Omental fat pad (tissue), 4 donors: ENCODE data around the gene ECI1. TPM values are rescaled to one million over a fixed set of nuclear protein-coding genes. Genes with fewer than 3 reads are reported as not detected.
"Not testable (repeated sequence)": the region's sequence is repeated elsewhere in the genome, so short reads cannot be mapped to it uniquely, and the experiment has no call there.

ENCODE experiments used
- ATAC-seq: fragments of 150-250 bp; one replicate; pipeline ENCODE4 v1.9.1; 2016; ENCODE audit warnings: mild to moderate bottlenecking, moderate library complexity; ENCODE audit not compliant: low FRiP score
- DNase-seq: peaks from one replicate; pipeline ENCODE4 v3.0.0-alpha.2; 2019; ENCODE audit warnings: low spot score
- total RNA-seq, 4 donors: library from RNA; depleted of rRNA; stranded (reverse); fragments of >200 nt; gene quantifications; one replicate each; pipeline ENCODE4 v1.1.0, GENCODE V29; 2016
- TF ChIP-seq, protein P1 (sequence below), 3 donors: fragments of 450-650 bp; IDR thresholded peaks; one replicate each; pipeline ENCODE4 v1.5.1; 2016 to 2017; ENCODE audit warnings: antibody characterized with exemption in 3 of 3, mild to moderate bottlenecking in 3 of 3, moderate library complexity in 2 of 3

The ECI1 gene
- total RNA-seq, 4 donors from 2014 or later = 26.2 to 66.5 (median 38.4) TPM

- DNase-seq = no peak
- TF ChIP-seq, protein P1, sequence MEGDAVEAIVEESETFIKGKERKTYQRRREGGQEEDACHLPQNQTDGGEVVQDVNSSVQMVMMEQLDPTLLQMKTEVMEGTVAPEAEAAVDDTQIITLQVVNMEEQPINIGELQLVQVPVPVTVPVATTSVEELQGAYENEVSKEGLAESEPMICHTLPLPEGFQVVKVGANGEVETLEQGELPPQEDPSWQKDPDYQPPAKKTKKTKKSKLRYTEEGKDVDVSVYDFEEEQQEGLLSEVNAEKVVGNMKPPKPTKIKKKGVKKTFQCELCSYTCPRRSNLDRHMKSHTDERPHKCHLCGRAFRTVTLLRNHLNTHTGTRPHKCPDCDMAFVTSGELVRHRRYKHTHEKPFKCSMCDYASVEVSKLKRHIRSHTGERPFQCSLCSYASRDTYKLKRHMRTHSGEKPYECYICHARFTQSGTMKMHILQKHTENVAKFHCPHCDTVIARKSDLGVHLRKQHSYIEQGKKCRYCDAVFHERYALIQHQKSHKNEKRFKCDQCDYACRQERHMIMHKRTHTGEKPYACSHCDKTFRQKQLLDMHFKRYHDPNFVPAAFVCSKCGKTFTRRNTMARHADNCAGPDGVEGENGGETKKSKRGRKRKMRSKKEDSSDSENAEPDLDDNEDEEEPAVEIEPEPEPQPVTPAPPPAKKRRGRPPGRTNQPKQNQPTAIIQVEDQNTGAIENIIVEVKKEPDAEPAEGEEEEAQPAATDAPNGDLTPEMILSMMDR (IDR thresholded peaks at IDR 0.05) = no peak
- no peak for ATAC-seq
Measured at GRCh38 chr16:2260250-2260649, 8.9 kb upstream of the ECI1 start.

DNA sequence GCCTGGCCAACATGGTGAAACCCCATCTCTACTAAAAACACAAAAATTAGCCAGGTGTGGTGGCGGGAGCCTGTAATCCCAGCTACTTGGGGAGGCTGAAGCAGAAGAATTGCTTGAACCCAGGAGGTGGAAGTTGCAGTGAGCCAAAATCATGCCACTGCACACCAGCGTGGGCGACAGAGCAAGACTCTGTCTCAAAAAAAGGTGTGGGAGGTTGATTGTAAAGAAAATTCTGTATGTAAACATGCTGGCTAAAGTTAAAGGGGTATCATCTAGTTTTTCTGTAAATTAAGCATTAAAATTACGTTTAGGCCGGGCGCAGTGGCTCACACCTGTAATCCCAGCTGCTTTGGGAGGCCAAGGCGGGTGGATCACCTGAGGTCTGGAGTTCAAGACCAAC is 7.1 kb upstream of the ECI1 start:
- not testable (repeated sequence) for DNase-seq

DNA sequence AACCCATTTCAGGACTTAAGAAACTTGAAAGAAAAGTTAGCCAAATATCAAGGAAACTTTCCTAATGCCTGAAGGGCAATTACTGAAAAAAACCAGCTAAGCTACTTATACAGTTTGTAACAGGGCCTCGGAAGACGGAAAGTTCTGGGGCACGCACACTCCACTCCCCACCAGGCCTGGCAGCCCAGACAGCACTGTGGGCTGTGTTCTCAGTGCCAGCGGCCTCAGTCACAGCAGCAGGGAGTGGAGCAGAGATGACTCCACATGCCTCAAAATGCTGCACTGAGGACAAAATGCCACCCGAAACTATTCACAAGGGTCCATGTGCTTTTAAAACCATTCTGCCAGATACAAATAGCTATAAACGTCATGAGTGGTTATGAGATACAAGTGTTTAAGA is 6.3 kb upstream of the ECI1 start:
- ATAC-seq (no peak), DNase-seq (no peak)
- TF ChIP-seq, protein P1 (IDR thresholded peaks at IDR 0.05) = no peak

More for the DNA sequence above, 7.1 kb upstream of the ECI1 start:
- ATAC-seq = not testable (repeated sequence)

- ATAC-seq (no peak), DNase-seq (no peak)
- TF ChIP-seq, protein P1 (IDR thresholded peaks at IDR 0.05) = no peak
Measured at GRCh38 chr16:2256531-2257140, 5.2 kb upstream of the ECI1 start.

- TF ChIP-seq, protein P1 (IDR thresholded peaks at IDR 0.05) = no peak
- no peak for DNase-seq
- ATAC-seq = no peak
Measured at GRCh38 chr16:2253293-2253692, 1.9 kb upstream of the ECI1 start.

DNA sequence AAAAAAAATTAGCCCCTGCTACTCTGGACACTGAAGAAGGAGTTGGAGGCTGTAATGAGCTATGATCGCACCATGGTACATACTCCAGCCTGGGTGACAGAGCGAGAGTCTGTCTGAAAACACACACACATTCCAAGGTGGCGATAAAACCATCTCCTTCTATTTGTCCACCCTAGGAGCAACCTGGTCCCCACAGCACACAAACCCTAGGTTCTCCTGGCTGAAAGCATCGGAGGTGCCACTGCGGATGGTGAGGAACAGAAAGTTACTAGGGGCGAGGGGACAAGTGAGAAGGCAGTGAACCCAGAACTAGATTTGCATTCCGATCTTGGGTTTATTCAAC is 1.4 kb upstream of the ECI1 start:
- ATAC-seq (no peak), DNase-seq (no peak)
- TF ChIP-seq, protein P1 (IDR thresholded peaks at IDR 0.05) = no peak

DNA sequence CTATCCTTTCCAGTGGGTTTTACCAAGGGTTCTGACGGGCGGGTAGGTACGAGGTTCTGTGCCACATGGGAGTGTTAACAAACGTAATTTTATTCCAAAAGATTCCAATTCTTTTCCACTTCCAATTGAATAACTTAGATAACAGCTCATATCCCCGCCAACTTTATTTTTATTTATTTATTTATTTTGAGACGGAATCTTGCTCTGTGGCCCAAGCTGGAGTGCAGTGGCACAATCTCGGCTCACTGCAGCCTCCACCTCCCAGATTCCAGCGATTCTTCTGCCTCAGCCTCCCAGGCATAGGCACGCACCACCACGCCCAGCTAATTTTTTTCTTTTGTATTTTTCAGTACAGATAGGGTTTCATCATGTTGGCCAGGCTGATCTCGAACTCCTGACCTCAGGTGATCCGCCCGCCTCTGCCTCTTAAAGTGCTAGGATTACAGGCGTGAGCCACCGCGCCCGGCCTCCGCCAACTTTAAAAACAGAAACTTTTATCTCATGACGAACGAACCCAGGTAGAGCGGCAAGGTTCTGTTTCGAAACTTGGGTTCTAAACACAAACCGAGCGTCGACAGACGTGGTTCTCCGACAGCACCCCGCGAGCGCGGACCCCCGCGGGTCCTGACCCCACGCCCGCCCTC is 613 bp downstream of the ECI1 start:
- TF ChIP-seq, protein P1 (IDR thresholded peaks at IDR 0.05) = no peak
- no peak for DNase-seq
- ATAC-seq = peak; percentile 31
